NCI-H524 treated with DMSO at 0.1 percent for 48 hours (cell line): ENCODE data around the gene TCTA.

ENCODE experiments used
- DNase-seq: peaks from one replicate; lab custom pipeline; 2025; lab: John Stamatoyannopoulos, UW

The TCTA gene

GRCh38 chr3:49460956-49461355 is 48.7 kb downstream of the TCTA start:
- DNase-seq, result no peak

- DNase-seq, result no peak
Observed at GRCh38 chr3:49461443-49462171, 49.4 kb downstream of the TCTA start.

- DNase-seq, result no peak
Observed at GRCh38 chr3:49462222-49462621, 50.0 kb downstream of the TCTA start.

- DNase-seq, result no peak
Observed at GRCh38 chr3:49465270-49466034, 53.2 kb downstream of the TCTA start.
